Germinal center (tissue), 1 donor: ENCODE data around the gene OTOG.
A peak's percentile ranks its signal among the peaks of the same experiment; 100 is the strongest.

Experiments used
- DNase-seq: peaks from one replicate; pipeline ENCODE4 v3.0.0; 2012; ENCODE audit warnings: mixed read lengths, low spot score

The OTOG gene, protein sequence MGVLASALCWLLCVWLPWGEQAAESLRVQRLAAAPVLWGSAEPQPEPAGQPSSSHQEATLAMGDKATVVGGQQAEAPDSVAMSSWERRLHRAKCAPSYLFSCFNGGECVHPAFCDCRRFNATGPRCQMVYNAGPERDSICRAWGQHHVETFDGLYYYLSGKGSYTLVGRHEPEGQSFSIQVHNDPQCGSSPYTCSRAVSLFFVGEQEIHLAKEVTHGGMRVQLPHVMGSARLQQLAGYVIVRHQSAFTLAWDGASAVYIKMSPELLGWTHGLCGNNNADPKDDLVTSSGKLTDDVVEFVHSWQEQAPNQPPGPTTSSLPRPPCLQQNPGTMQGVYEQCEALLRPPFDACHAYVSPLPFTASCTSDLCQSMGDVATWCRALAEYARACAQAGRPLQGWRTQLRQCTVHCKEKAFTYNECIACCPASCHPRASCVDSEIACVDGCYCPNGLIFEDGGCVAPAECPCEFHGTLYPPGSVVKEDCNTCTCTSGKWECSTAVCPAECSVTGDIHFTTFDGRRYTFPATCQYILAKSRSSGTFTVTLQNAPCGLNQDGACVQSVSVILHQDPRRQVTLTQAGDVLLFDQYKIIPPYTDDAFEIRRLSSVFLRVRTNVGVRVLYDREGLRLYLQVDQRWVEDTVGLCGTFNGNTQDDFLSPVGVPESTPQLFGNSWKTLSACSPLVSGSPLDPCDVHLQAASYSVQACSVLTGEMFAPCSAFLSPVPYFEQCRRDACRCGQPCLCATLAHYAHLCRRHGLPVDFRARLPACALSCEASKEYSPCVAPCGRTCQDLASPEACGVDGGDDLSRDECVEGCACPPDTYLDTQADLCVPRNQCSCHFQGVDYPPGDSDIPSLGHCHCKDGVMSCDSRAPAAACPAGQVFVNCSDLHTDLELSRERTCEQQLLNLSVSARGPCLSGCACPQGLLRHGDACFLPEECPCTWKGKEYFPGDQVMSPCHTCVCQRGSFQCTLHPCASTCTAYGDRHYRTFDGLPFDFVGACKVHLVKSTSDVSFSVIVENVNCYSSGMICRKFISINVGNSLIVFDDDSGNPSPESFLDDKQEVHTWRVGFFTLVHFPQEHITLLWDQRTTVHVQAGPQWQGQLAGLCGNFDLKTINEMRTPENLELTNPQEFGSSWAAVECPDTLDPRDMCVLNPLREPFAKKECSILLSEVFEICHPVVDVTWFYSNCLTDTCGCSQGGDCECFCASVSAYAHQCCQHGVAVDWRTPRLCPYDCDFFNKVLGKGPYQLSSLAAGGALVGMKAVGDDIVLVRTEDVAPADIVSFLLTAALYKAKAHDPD (N-terminal part only)

GRCh38 chr11:17547051-17547577 lies at the start of gene OTOG:
TSS of gene OTOG (plus strand) at chr11:17547259. CDS start at chr11:17547373, 114 bp downstream.
- no peak for DNase-seq

DNA sequence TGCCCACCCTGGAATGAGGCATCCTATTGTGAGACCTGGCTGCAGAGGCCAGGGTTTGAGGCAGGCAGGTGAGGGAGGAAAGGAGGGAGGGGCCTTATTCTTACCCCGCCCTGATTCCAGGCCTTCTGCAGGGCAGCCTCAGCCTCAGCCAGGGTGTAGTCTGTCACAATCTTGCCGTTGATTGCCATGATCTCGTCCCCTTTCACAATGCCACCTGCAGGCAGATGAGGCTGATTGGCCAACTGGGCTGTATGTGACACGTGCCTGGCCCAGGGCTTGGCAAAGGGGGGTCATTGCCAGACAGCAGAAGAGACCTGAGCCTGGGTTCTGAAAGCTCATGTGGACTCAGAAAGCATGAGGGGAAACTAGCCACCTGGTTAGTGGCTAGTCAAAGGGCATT lies 49.0 kb upstream of the OTOG start:
- no peak for DNase-seq

DNA sequence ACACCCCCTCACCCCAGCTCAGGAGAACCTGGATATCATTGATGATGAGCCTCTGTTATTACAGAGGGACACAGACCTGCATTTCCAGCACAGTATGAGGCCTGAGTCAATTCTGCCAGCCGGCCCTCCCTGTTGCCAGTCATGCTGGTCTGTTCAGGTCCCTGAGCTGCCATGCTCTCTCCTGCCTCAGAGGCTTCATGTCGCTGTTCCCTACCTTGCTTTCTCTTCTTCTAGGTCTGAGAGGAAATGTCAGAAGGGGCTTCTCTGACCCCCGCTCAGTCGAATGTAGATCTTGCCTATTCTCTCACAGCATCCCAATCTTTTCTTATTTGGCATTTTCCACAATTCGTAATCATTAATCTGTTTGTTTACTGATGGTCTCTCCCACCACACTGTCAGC lies 48.6 kb upstream of the OTOG start:
- no peak for DNase-seq

DNA sequence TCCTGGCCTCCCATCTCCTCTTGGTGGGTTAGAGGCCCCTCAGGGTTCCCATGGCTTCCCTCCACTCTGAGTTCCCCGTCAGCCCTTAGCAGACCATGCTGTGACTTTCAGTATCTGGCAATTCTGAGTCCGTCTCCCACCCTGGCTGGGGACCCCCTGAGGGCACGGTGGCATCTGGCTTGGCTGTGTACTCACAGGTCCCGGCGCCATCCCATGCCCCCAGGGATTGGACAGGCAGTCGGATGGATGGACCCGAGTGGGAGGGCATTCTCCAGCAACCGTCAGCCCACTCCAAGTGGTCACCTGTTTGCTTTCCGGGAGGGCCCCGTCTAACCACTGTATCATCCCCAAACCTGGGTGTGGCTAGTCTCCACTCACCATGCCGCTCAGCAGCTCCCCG lies 46.4 kb upstream of the OTOG start:
- no peak for DNase-seq

DNA sequence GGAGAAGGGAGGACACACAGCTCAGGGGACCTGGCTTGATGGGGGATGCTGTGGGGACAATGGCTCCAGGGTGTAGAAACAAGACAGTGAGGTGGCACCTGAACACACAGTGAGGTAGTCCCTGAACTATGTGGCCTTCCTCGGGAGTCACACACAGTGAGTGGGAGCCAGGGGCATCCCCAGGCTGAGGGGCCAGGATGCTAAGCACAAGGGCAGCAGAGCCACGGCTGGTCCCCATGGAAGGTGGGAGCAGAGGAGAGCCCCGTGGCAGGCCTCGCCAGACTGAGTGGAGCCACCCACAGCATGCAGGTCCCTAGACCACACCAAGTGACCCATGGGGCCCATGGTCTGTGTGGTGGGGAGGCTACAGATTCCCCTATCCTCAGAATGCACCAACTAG lies 44.4 kb upstream of the OTOG start:
- no peak for DNase-seq

DNA sequence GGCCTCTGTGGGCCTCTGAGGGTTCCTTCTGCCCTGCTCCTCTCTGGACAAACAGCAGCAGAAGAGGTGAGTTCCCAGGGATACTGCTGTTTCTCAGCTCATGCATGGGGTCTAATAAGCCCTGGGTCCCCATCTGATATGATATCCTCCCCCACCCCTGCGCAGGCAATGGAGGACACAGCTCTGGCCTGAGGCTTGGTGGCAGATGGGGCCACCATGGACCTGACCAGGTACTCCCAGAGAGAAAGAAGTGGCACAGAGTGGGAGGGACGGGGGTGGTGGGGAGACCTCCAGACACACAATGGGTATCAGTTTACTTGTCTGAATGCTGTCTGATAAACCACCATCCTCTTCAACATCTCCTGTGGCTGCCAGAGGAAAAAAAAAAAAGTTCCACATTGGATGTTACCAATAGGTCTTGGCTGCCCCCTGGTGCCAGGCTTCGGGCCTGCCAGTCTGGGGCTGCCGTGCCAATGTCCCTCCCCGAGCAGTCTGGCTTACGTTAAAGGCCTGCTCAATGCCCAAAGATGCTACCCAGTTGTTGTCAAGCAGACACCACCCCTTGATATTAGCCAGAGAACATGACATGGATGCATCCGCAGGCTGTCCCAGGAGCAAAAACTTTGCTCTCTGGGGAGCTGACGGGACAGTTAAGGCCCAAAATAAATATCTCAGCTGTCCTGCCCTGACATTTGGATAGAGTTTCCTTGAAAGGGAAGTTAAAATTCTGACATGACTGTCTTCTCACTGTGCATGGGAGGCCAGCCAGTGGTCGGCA lies 42.5 kb upstream of the OTOG start:
- DNase-seq = peak; percentile 80

- DNase-seq = no peak
Observed at GRCh38 chr11:17505146-17505545, 41.9 kb upstream of the OTOG start.

- DNase-seq = no peak
Observed at GRCh38 chr11:17506314-17506713, 40.7 kb upstream of the OTOG start.

GRCh38 chr11:17506942-17507341 lies 40.1 kb upstream of the OTOG start:
- DNase-seq = no peak

DNA sequence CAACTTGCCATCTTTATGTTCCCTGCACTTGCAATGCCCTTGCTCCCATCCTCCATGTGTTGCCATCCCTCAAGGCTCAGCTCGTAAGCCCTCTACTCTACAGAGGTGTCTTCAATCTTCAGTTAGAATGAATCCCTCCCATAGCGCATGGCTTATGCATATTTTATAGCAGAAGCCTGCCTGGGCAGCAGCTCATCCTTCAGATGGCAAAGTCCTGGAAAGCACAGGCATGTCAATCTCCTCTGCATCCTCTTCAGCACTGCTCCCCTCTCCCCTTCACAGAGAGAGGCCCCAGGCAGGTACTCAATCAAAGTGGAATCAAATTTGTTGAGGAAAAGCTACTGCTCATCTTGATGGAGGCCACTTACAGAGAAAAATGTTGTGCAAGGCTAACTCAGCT lies 39.3 kb upstream of the OTOG start:
- no peak for DNase-seq

DNA sequence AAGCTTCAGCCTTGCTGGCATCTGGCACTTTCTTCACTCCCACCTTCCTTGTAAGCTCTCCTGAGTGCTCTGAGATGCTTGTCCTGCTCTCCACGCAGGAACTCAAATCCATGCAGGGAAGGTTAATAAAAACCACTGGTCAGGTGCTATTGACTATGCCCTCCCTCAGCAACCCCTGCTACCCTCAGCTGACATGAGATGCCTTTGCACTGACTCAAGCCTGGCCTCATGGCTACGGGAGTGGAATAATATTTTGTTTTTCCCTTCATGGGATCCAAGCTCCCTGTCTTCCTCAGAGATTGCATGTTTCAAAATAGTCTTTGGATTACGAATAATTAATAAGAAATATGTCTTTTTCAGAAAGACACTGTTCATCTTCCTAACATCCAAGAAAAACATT lies 38.8 kb upstream of the OTOG start:
- no peak for DNase-seq

GRCh38 chr11:17508791-17509190 lies 38.3 kb upstream of the OTOG start:
- DNase-seq = no peak

GRCh38 chr11:17510507-17511206 lies 36.4 kb upstream of the OTOG start:
- no peak for DNase-seq

DNA sequence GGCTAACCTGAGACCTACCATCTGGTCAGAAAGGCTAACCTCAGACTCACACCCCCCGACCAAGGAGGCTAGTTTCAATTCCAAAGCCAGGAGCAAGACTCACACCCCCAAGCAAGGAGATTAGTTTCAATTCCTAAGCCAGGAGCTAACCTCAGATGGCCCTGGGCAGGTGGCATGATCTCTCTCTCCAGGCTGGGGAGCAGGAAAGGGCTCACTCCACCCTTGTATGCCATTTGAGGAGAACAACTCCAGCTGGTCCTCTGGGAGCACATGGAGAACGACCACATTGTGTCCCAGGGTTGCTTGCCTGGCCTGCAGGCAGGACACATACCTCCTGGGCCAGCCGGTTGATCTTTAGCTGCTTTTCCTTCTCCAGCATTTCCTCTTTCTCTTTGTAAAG lies 35.5 kb upstream of the OTOG start:
- DNase-seq = no peak

GRCh38 chr11:17512101-17512500 lies 35.0 kb upstream of the OTOG start:
- DNase-seq = no peak

DNA sequence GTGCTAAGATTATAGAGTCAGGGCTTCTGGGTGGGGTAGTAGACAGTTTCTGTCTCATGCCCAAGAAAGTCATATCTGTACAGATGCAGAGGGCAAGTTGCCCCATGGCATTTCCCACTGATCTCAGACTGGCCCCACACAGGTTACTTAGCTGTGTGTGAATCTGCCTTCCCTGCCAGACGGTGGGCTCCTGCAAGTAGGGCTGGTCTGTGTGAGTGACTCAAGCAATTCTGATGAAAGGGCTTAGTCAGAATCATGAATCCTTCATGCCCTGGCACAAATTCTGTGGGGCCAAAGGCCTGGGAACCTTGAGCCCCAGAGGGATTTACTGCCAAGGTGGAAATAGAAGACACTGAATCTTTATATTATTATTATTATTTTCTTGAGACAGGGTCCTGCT lies 33.2 kb upstream of the OTOG start:
- DNase-seq = no peak

DNA sequence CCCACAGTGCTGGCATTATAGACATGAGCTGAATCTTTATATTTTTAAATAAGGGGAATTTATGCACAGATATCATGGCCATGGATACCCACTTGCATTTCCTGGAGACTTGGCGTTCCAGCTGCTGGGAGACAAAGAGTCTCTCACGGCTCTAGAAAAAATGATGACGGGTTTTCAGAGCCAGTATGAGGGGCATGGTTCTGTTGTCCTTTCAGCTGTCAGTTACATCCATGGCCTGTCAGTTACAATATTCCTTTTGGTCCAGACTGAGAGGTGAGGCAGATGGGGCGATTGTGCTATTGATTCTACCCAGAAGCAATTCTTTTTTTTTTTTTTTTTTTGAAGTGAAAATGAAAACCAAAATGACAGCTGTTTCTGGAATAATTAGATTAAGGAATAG lies 32.6 kb upstream of the OTOG start:
- no peak for DNase-seq

DNA sequence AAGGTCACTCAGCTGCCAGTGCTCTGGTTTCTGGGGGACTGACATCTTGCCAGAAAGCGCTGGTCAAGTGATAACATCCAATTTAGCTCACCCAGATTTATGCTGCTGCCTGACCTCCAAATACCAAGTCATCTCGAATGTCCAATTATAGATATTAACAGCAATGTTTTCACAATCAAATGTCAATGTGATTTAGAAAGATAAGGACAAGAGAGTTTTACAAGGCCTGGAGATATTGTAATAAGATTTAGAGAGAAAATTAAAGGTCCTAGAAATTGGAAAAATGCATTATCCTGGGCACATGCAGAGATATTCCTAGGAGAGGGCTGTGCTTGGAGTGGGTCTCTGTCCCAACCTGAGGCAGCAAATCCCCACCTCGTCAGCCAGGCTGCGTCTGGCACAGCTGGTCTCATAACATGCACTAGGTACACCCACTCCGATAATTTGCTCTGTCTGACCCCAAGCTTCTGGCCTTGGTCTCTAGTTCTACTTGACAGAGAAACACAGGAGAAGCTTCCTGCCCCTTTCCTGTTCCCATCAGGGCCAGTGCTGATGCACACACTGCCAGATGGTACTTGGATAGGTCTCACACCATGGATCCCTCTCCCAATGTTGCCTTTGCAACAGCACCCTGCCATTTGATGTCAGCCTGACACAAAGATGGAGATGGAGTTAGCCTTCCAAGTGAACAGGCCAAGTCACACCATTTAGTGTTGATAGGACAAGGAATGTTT lies 31.4 kb upstream of the OTOG start:
- no peak for DNase-seq

- no peak for DNase-seq
Observed at GRCh38 chr11:17516551-17517150, 30.4 kb upstream of the OTOG start.

DNA sequence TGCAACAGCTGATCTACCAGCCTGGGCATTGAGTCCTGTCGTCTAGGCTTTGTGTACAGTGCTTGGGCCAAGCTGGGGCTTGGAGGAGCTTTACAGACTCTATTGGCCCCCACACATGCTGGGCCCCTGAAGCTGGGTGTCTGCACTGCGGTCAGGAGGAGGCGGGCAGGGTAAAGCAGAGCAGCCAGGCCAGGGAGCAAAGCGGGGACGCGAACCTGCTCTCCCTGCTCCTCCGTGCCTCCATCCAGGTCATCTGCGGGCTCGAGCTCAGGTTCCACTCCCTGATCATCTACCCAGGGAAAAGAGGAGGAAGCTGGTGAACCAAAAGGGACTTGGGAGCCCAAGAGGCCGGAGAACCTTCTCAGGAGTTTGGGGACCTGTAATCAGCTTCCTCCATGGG lies 29.9 kb upstream of the OTOG start:
- DNase-seq = no peak
